IMR-90 (cell line): Measurements from ENCODE around the gene TBCA.

Experiments
- CHD1 ChIP-seq: IDR thresholded peaks from 2 replicates; pipeline ENCODE4 v1.6.1; 2012; ENCODE audit warnings: low read depth, low read length, improper control_type of control experiment
- CTCF ChIP-seq: conservative IDR thresholded peaks from 2 replicates; pipeline ENCODE4 v1.5.1; 2012; ENCODE audit warnings: mild to moderate bottlenecking, low read depth, low read length, improper control_type of control experiment
- ELK1 ChIP-seq: fragments of 150-350 bp; IDR thresholded peaks from 2 replicates; pipeline ENCODE4 v1.6.1; 2016; ENCODE audit warnings: low read depth, mild to moderate bottlenecking, low read length, moderate library complexity, borderline replicate concordance
- MAFK ChIP-seq: IDR thresholded peaks from 2 replicates; pipeline ENCODE4 v1.6.1; 2012; ENCODE audit warnings: low read depth, low read length, improper control_type of control experiment
- MAZ ChIP-seq: IDR thresholded peaks from 2 replicates; pipeline ENCODE4 v1.6.1; 2012; ENCODE audit warnings: low read depth, mild to moderate bottlenecking, low read length, improper control_type of control experiment, moderate library complexity, borderline replicate concordance
- POLR2A ChIP-seq: IDR thresholded peaks from 2 replicates; pipeline ENCODE4 v1.6.1; 2012; ENCODE audit warnings: mild to moderate bottlenecking, low read depth, low read length
- SMC3 ChIP-seq: fragments of 150-350 bp; IDR thresholded peaks from 2 replicates; pipeline ENCODE4 v1.6.1; 2016; ENCODE audit warnings: low read depth, mild to moderate bottlenecking, antibody characterized with exemption, low read length, moderate library complexity

GRCh38 chr5:77748160-77748559 lies 28.0 kb downstream of the TBCA start:
- TF ChIP-seq CTCF (no peak), ELK1 (no peak), MAZ (no peak), POLR2A (no peak), MAFK (no peak), SMC3 (no peak), CHD1 (no peak)
